HepG2 (cell line): ENCODE results near the gene MAN1B1. TPM values are rescaled to one million over a fixed set of nuclear protein-coding genes. Genes with fewer than 3 reads are reported as not detected.
A peak's percentile ranks its signal among the peaks of the same experiment; 100 is the strongest.

ENCODE experiments used
- AGO2 ChIP-seq: fragments of 200-400 bp; formaldehyde crosslinking; optimal IDR thresholded peaks from 2 replicates; pipeline ENCODE3; 2017; ENCODE audit warnings: mild to moderate bottlenecking, low read depth, low read length, moderate library complexity
- ASH2L ChIP-seq: fragments of 300-600, 200-600 bp; sonication (generic); IDR thresholded peaks from 2 replicates; pipeline ENCODE4 v1.7.0; 2017; ENCODE audit warnings: low read depth, mild to moderate bottlenecking, moderate library complexity, mixed read lengths, low read length; ENCODE audit not compliant: insufficient read length
- CHCHD3 ChIP-seq: sonication (generic); formaldehyde crosslinking; IDR thresholded peaks from 2 replicates; pipeline ENCODE4 v1.8.0; 2022; ENCODE audit warnings: mild to moderate bottlenecking, missing genetic modification reagents, moderate library complexity
- FOXM1 ChIP-seq: sonication (generic); formaldehyde crosslinking; IDR thresholded peaks from 2 replicates; pipeline ENCODE4 v1.5.0; 2020; ENCODE audit warnings: missing genetic modification reagents
- HOXA9 ChIP-seq: sonication (generic); formaldehyde crosslinking; IDR thresholded peaks from 2 replicates; pipeline ENCODE4 v1.8.1; 2022; ENCODE audit warnings: missing genetic modification reagents, mild to moderate bottlenecking, moderate library complexity, borderline replicate concordance
- LCORL ChIP-seq, 2 experiments: fragments of 450-650 bp in 1 of 2; sonication (generic) in 1 of 2; formaldehyde crosslinking in 1 of 2; IDR thresholded peaks; 2 replicates each; pipeline versions ENCODE4 v1.5.0 to v1.6.1; 2017 to 2020; ENCODE audit warnings: antibody characterized with exemption in 1 of 2, missing genetic modification reagents in 1 of 2
- MED13 ChIP-seq: sonication (generic); formaldehyde crosslinking; IDR thresholded peaks from 2 replicates; pipeline ENCODE4 v1.5.0; 2020; ENCODE audit warnings: missing genetic modification reagents
- MYC ChIP-seq: sonication (generic); formaldehyde crosslinking; IDR thresholded peaks from 2 replicates; pipeline ENCODE4 v1.9.0; 2021; ENCODE audit warnings: missing genetic modification reagents, borderline replicate concordance
- POLR2AphosphoS5 ChIP-seq: IDR thresholded peaks from 2 replicates; pipeline ENCODE4 v1.6.1; 2012; ENCODE audit warnings: low read depth, low read length
- SRSF4 ChIP-seq: fragments of 200-400 bp; formaldehyde crosslinking; IDR thresholded peaks from one replicate; pipeline ENCODE4 v1.6.1; 2018; ENCODE audit warnings: mild to moderate bottlenecking, low read depth, low read length, moderate library complexity; ENCODE audit not compliant: poor library complexity, severe bottlenecking
- TAF15 ChIP-seq: fragments of 200-400 bp; formaldehyde crosslinking; IDR thresholded peaks from one replicate; pipeline ENCODE4 v1.6.1; 2018; ENCODE audit warnings: mild to moderate bottlenecking, low read depth, low read length; ENCODE audit not compliant: poor library complexity, severe bottlenecking
- TCF7 ChIP-seq: sonication (generic); IDR thresholded peaks from 2 replicates; pipeline ENCODE4 v1.6.1; 2016; ENCODE audit warnings: antibody characterized with exemption, low read depth
- ZNF143 ChIP-seq: sonication (generic); formaldehyde crosslinking; IDR thresholded peaks from 2 replicates; pipeline ENCODE4 v1.4.0; 2020; ENCODE audit warnings: missing genetic modification reagents
- ZNF253 ChIP-seq: sonication (generic); formaldehyde crosslinking; IDR thresholded peaks from 2 replicates; pipeline ENCODE4 v1.8.0; 2022; ENCODE audit warnings: mild to moderate bottlenecking, missing genetic modification reagents, borderline replicate concordance
- ZNF343 ChIP-seq: sonication (generic); formaldehyde crosslinking; IDR thresholded peaks from 2 replicates; pipeline ENCODE4 v1.4.0; 2020; ENCODE audit warnings: mild to moderate bottlenecking, missing genetic modification reagents
- ZNF605 ChIP-seq: sonication (generic); formaldehyde crosslinking; IDR thresholded peaks from 2 replicates; pipeline ENCODE4 v1.8.0; 2022; ENCODE audit warnings: mild to moderate bottlenecking, missing genetic modification reagents
- ZNF724P ChIP-seq: sonication (generic); formaldehyde crosslinking; IDR thresholded peaks from 2 replicates; pipeline ENCODE4 v1.8.0; 2022; ENCODE audit warnings: missing genetic modification reagents, borderline replicate concordance
- ZNF768 ChIP-seq: sonication (generic); formaldehyde crosslinking; IDR thresholded peaks from 2 replicates; pipeline ENCODE4 v1.4.0; 2020; ENCODE audit warnings: missing genetic modification reagents
- polyA plus RNA-seq, 8 experiments: library from polyadenylated mRNA; depleted of rRNA in 3 of 8; stranded (reverse) in 7 of 8; unstranded in 1 of 8; fragments of >200 nt; fragmentation: Illumina TruSeq in 4 of 8; extraction: Trizol in 4 of 8; gene quantifications; 2 replicates each; pipeline versions ENCODE4 v1.2.1 to v1.2.3, GENCODE V29; 2011 to 2016; ENCODE audit warnings: low read depth in 4 of 8, missing spikeins in 1 of 8, mixed read lengths in 1 of 8; ENCODE audit not compliant: insufficient read depth in 1 of 8
- total RNA-seq, 5 experiments: library from RNA; depleted of rRNA; stranded (reverse); fragments of >200 nt; fragmentation: Illumina TruSeq; extraction: Trizol; gene quantifications; 2 replicates each; pipeline ENCODE4 v1.2.3, GENCODE V29; 2016; ENCODE audit warnings: low read depth in 1 of 5
- TF ChIP-seq, protein P1 (sequence below): sonication (generic); formaldehyde crosslinking; IDR thresholded peaks from 2 replicates; pipeline ENCODE4 v1.9.0; 2022; ENCODE audit warnings: missing genetic modification reagents, mild to moderate bottlenecking, borderline replicate concordance
- TF ChIP-seq, protein P2 (sequence below): sonication (generic); formaldehyde crosslinking; IDR thresholded peaks from 2 replicates; pipeline ENCODE4 v1.5.0; 2020; ENCODE audit warnings: missing genetic modification reagents
- TF ChIP-seq, protein P3 (sequence below): sonication (generic); formaldehyde crosslinking; IDR thresholded peaks from 2 replicates; pipeline ENCODE4 v1.5.0; 2020; ENCODE audit warnings: missing genetic modification reagents, mild to moderate bottlenecking, borderline replicate concordance
- TF ChIP-seq, protein P4 (sequence below): sonication (generic); formaldehyde crosslinking; IDR thresholded peaks from 2 replicates; pipeline ENCODE4 v1.5.0; 2020; ENCODE audit warnings: mild to moderate bottlenecking, missing genetic modification reagents, borderline replicate concordance

MAN1B1 gene
- total and polyA plus RNA-seq, 2 of the 13 experiments (the other 11 are each of a cell fraction or from before 2014, with no cell fraction given) = 48.9 to 59.5 TPM

DNA sequence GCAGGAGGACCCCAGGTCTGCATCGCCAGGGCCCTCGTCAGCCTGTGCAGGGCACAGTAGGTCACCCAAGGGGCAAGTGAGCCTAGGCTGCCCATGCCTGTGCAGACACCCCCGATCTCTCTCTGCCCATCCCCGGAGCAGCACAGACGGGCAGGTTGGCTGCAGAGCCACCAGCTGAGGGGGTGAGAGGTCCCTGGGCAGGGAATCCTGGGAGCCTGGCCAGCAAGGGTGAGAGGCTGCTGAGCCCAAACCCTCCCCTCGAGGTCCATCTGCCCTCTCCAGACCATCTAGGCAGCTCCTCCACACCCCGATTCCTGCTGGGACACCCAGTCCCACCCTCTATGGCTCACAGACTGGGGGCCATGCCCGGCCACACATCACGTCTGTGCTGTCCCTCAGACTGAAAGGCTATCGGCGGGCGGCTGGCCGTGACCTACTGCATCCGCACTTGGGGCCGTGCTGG is 30.5 kb downstream of the MAN1B1 start (continued):
- TF ChIP-seq, protein P1, sequence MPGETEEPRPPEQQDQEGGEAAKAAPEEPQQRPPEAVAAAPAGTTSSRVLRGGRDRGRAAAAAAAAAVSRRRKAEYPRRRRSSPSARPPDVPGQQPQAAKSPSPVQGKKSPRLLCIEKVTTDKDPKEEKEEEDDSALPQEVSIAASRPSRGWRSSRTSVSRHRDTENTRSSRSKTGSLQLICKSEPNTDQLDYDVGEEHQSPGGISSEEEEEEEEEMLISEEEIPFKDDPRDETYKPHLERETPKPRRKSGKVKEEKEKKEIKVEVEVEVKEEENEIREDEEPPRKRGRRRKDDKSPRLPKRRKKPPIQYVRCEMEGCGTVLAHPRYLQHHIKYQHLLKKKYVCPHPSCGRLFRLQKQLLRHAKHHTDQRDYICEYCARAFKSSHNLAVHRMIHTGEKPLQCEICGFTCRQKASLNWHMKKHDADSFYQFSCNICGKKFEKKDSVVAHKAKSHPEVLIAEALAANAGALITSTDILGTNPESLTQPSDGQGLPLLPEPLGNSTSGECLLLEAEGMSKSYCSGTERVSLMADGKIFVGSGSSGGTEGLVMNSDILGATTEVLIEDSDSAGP (CRISPR knock-in tag) = 0 out of 2 replicates have a peak, but pooled peaks have one; percentile 23
- TF ChIP-seq TCF7 = no peak
- TF ChIP-seq, protein P2, sequence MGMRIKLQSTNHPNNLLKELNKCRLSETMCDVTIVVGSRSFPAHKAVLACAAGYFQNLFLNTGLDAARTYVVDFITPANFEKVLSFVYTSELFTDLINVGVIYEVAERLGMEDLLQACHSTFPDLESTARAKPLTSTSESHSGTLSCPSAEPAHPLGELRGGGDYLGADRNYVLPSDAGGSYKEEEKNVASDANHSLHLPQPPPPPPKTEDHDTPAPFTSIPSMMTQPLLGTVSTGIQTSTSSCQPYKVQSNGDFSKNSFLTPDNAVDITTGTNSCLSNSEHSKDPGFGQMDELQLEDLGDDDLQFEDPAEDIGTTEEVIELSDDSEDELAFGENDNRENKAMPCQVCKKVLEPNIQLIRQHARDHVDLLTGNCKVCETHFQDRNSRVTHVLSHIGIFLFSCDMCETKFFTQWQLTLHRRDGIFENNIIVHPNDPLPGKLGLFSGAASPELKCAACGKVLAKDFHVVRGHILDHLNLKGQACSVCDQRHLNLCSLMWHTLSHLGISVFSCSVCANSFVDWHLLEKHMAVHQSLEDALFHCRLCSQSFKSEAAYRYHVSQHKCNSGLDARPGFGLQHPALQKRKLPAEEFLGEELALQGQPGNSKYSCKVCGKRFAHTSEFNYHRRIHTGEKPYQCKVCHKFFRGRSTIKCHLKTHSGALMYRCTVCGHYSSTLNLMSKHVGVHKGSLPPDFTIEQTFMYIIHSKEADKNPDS = 0 out of 2 replicates have a peak, but pooled peaks have one; percentile 10
- no peak for TF ChIP-seq ZNF343 (CRISPR knock-in tag)
- TF ChIP-seq LCORL (IDR thresholded peaks at IDR 0.05) = no peak
- TF ChIP-seq LCORL (CRISPR knock-in tag; IDR thresholded peaks at IDR 0.05) = 0 out of 2 replicates have a peak, but pooled peaks have one; percentile 26
- no peak for TF ChIP-seq TAF15
- TF ChIP-seq HOXA9 (CRISPR knock-in tag) = no peak
- peak; percentile 32; the same call in 1 of the 2 replicates for TF ChIP-seq POLR2AphosphoS5
- no peak for TF ChIP-seq SRSF4
- TF ChIP-seq ZNF143 = peak; percentile 49; the same call in 1 of the 2 replicates
- no peak for TF ChIP-seq CHCHD3
- TF ChIP-seq MED13 (CRISPR knock-in tag) = no peak
- TF ChIP-seq ASH2L = no peak
- TF ChIP-seq, protein P3, sequence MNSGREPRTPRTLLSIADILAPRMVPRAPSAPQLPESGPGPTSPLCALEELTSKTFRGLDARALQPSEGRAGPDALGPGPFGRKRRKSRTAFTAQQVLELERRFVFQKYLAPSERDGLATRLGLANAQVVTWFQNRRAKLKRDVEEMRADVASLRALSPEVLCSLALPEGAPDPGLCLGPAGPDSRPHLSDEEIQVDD (CRISPR knock-in tag) = no peak
- TF ChIP-seq, protein P4, sequence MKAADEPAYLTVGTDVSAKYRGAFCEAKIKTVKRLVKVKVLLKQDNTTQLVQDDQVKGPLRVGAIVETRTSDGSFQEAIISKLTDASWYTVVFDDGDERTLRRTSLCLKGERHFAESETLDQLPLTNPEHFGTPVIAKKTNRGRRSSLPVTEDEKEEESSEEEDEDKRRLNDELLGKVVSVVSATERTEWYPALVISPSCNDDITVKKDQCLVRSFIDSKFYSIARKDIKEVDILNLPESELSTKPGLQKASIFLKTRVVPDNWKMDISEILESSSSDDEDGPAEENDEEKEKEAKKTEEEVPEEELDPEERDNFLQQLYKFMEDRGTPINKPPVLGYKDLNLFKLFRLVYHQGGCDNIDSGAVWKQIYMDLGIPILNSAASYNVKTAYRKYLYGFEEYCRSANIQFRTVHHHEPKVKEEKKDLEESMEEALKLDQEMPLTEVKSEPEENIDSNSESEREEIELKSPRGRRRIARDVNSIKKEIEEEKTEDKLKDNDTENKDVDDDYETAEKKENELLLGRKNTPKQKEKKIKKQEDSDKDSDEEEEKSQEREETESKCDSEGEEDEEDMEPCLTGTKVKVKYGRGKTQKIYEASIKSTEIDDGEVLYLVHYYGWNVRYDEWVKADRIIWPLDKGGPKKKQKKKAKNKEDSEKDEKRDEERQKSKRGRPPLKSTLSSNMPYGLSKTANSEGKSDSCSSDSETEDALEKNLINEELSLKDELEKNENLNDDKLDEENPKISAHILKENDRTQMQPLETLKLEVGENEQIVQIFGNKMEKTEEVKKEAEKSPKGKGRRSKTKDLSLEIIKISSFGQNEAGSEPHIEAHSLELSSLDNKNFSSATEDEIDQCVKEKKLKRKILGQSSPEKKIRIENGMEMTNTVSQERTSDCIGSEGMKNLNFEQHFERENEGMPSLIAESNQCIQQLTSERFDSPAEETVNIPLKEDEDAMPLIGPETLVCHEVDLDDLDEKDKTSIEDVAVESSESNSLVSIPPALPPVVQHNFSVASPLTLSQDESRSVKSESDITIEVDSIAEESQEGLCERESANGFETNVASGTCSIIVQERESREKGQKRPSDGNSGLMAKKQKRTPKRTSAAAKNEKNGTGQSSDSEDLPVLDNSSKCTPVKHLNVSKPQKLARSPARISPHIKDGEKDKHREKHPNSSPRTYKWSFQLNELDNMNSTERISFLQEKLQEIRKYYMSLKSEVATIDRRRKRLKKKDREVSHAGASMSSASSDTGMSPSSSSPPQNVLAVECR (CRISPR knock-in tag) = no peak
- TF ChIP-seq ZNF724P (CRISPR knock-in tag) = no peak
- no peak for TF ChIP-seq FOXM1 (CRISPR knock-in tag)
- no peak for TF ChIP-seq ZNF605 (CRISPR knock-in tag)
- TF ChIP-seq ZNF768 = peak; percentile 25; the same call in 1 of the 2 replicates
- no peak for TF ChIP-seq MYC (CRISPR knock-in tag)
- TF ChIP-seq ZNF253 (CRISPR knock-in tag) = no peak
- peak; percentile 50 for TF ChIP-seq AGO2
